Testis (tissue), 3 donors: Measurements from ENCODE around the gene CCT6A. TPM values are rescaled to one million over a fixed set of nuclear protein-coding genes. Genes with fewer than 3 reads are reported as not detected.
A peak's percentile ranks its signal among the peaks of the same experiment; 100 is the strongest.
"Not testable (repeated sequence)": the region's sequence is repeated elsewhere in the genome, so short reads cannot be mapped to it uniquely, and the experiment has no call there.

Experiments
- DNase-seq: peaks from one replicate; pipeline ENCODE4 v3.0.0-alpha.2; 2019
- H3K27ac ChIP-seq, 2 donors: fragments of 200-600 bp; sonication (generic); one replicate each; pipeline ENCODE4 v1.5.1; 2019
- H3K27me3 ChIP-seq: fragments of 200-600 bp; sonication (generic); one replicate; pipeline ENCODE4 v1.5.1; 2019
- H3K36me3 ChIP-seq: fragments of 200-600 bp; sonication (generic); one replicate; pipeline ENCODE4 v1.5.1; 2017; ENCODE audit warnings: low read depth; ENCODE audit errors: missing control alignments
- H3K4me1 ChIP-seq: fragments of 200-600 bp; sonication (generic); one replicate; pipeline ENCODE4 v1.5.1; 2019
- H3K4me3 ChIP-seq, 2 donors: fragments of 200-600 bp; sonication (generic); one replicate each; pipeline ENCODE4 v1.5.1; 2017 to 2019
- H3K9me3 ChIP-seq: fragments of 200-600 bp; sonication (generic); one replicate; pipeline ENCODE4 v1.5.1; 2017
- POLR2A ChIP-seq: fragments of 450-650 bp; IDR thresholded peaks from one replicate; pipeline ENCODE4 v1.6.1; 2017; ENCODE audit warnings: antibody characterized with exemption, mild to moderate bottlenecking, moderate library complexity
- WGBS, 2 donors: methylation state at CpG; one replicate each; pipeline ENCODE4 v1.1.5; 2018; 5-methylcytosine and 5-hydroxymethylcytosine counted together
- intact Hi-C: fragments of 100-400 bp; cut with DNase I; formaldehyde crosslinking; loops from one replicate; pipeline ENCODE4 v1.15.1; 2023; ENCODE audit warnings: low total_unique reads
- polyA plus RNA-seq: library from polyadenylated mRNA; stranded (reverse); fragments of 350-450 nt; fragmentation: Illumina TruSeq; extraction: RNeasy Lipid Tissue Mini Kit (QIAGEN cat#74804); gene quantifications from one replicate; pipeline ENCODE4 v1.2.3, GENCODE V29; 2014; ENCODE audit warnings: low read depth, low replicate concordance; ENCODE audit not compliant: insufficient read depth
- total RNA-seq, 2 donors: library from RNA; depleted of rRNA; stranded (reverse); fragments of >200 nt; gene quantifications; one replicate each; pipeline ENCODE4 v1.2.3, GENCODE V29; 2016
- TF ChIP-seq, protein P1 (sequence below), 3 experiments: fragments of 450-650 bp in 2 of 3; fragments of 200-600 bp in 1 of 3; sonication (generic) in 1 of 3; IDR thresholded peaks; one replicate each; pipeline ENCODE4 v1.5.1; 2016 to 2019; ENCODE audit warnings: antibody characterized with exemption in 3 of 3, mild to moderate bottlenecking in 2 of 3, moderate library complexity in 1 of 3

CCT6A gene
- total and polyA plus RNA-seq, 3 donors from 2014 or later = 90.4 to 103 (median 96.4) TPM

- H3K9me3 ChIP-seq = no peaks in the 10 kb centered on the region
- H3K27me3 ChIP-seq = no peaks in the 10 kb centered on the region
- no peaks in the 10 kb centered on the region for H3K36me3 ChIP-seq
- TF ChIP-seq, protein P1, sequence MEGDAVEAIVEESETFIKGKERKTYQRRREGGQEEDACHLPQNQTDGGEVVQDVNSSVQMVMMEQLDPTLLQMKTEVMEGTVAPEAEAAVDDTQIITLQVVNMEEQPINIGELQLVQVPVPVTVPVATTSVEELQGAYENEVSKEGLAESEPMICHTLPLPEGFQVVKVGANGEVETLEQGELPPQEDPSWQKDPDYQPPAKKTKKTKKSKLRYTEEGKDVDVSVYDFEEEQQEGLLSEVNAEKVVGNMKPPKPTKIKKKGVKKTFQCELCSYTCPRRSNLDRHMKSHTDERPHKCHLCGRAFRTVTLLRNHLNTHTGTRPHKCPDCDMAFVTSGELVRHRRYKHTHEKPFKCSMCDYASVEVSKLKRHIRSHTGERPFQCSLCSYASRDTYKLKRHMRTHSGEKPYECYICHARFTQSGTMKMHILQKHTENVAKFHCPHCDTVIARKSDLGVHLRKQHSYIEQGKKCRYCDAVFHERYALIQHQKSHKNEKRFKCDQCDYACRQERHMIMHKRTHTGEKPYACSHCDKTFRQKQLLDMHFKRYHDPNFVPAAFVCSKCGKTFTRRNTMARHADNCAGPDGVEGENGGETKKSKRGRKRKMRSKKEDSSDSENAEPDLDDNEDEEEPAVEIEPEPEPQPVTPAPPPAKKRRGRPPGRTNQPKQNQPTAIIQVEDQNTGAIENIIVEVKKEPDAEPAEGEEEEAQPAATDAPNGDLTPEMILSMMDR (IDR thresholded peaks at IDR 0.05) = no peak
- TF ChIP-seq POLR2A = no peak
- DNase-seq = no peak
- intact Hi-C loops = no loop called here
- H3K4me1 ChIP-seq = peaks cover 8% of the 10 kb centered on the region
- 89 to 94% methylated on average over 7 of the region's 7 CpGs for WGBS, 2 donors
- H3K4me3 ChIP-seq = no peak overlapping the region
- no peak overlapping the region for H3K27ac ChIP-seq
Measured at GRCh38 chr7:56086761-56087160, 35.2 kb downstream of the CCT6A start.

DNA sequence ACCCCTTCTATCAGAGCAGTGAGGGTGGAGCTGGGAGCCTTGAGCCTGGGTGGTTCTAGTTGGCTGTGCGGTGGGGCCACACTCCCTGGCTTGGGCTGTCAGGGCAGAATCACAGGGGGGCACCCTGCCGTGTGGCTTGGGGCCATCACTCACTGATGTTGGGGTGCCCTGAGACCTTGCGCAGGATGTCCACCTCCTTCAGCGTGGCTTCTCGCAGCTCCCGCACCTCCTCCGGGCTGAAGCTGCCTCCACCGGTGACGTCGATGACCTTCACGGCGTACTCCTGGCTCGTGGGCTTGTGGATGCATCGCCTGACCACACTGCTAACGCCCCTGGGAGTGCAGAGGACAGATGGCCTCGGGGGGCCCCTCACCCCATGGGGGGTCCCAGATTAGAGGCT is 35.9 kb downstream of the CCT6A start:
- DNase-seq = no peak
- no peak overlapping the region for H3K4me3 ChIP-seq
- no peaks in the 10 kb centered on the region for H3K27me3 ChIP-seq
- intact Hi-C loops = no loop called here
- H3K27ac ChIP-seq = no peak overlapping the region
- no peaks in the 10 kb centered on the region for H3K36me3 ChIP-seq
- TF ChIP-seq POLR2A = no peak
- TF ChIP-seq, protein P1 (IDR thresholded peaks at IDR 0.05) = no peak
- H3K4me1 ChIP-seq = peaks cover 12% of the 10 kb centered on the region
- WGBS, 2 donors = 89% methylated on average over 16 of the region's 16 CpGs; no CpG with 5 or more reads in 1 of the 2 donors
- H3K9me3 ChIP-seq = no peaks in the 10 kb centered on the region

- 50 to 82% methylated on average over 1 to 3 of the region's 3 CpGs for WGBS, 2 donors
- H3K4me3 ChIP-seq = no peak overlapping the region
- peaks cover 13% of the 10 kb centered on the region for H3K4me1 ChIP-seq
- H3K27ac ChIP-seq = peak overlapping the region in 1 of 2 donors; percentile 29
- H3K9me3 ChIP-seq = no peaks in the 10 kb centered on the region
- TF ChIP-seq POLR2A = no peak
- TF ChIP-seq, protein P1 (IDR thresholded peaks at IDR 0.05) = no peak
- no peaks in the 10 kb centered on the region for H3K27me3 ChIP-seq
- intact Hi-C loops = no loop called here
- no peak for DNase-seq
- no peaks in the 10 kb centered on the region for H3K36me3 ChIP-seq
Measured at GRCh38 chr7:56091591-56091990, 40.0 kb downstream of the CCT6A start.

DNA sequence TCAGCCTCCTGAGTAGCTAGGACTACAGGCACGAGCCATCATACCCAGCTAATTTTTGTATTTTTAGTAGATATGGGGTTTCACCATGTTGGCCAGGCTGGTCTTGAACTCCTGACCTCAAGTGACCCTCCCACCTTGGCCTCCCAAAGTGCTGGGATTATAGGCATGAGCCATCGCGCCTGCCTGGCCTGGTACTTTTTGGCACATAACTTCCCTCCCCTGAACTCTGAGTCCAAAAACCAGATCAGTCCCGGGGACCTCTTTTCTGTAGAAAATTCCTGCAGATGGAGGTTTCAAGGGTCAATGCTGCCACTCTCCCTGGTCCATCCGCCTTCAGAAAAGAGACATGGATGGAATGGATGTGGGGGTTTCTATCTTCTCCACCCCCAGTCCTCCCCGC is 40.8 kb downstream of the CCT6A start:
- peaks cover 13% of the 10 kb centered on the region for H3K4me1 ChIP-seq

GRCh38 chr7:56092789-56093531 is 41.4 kb downstream of the CCT6A start, which contains the start of gene PHKG1:
Gene PHKG1, minus strand, starts transcription at chr7:56092952. Its CDS starts 4,011 bp downstream, at chr7:56088941.
- H3K27me3 ChIP-seq = no peaks in the 10 kb centered on the region
- H3K4me3 ChIP-seq = no peak within 1 kb of the TSS
- TF ChIP-seq, protein P1 (IDR thresholded peaks at IDR 0.05) = peak in 1 of 3 experiments; percentile 41
- no peak for TF ChIP-seq POLR2A
- H3K4me1 ChIP-seq = peaks cover 13% of the 10 kb centered on the region
- H3K36me3 ChIP-seq = no peaks in the 10 kb centered on the region
- H3K27ac ChIP-seq = peak within 1 kb of the TSS in 1 of 2 donors; percentile 29
- intact Hi-C loops = no loop called here
- peak; percentile 79 for DNase-seq
- no peaks in the 10 kb centered on the region for H3K9me3 ChIP-seq
- WGBS, 2 donors = 40 to 62% methylated on average over 16 to 19 of the region's 19 CpGs

More for the DNA sequence above, 40.8 kb downstream of the CCT6A start:
- H3K4me3 ChIP-seq, DNase-seq, H3K36me3 ChIP-seq, H3K27me3 ChIP-seq, H3K9me3 ChIP-seq, intact Hi-C loops: not testable (repeated sequence)
- H3K27ac ChIP-seq = peak overlapping the region in 1 of 2 donors; percentile 29
- WGBS, 2 donors = 34 to 52% methylated on average over 5 to 6 of the region's 6 CpGs
